ENCODE data around the gene PLEKHA6. TPM values are rescaled to one million over a fixed set of nuclear protein-coding genes. Genes with fewer than 3 reads are reported as not detected.

Gene PLEKHA6
- total and polyA plus RNA-seq, 2 of the 8 experiments (the other 6 are each of a cell fraction or from before 2014, with no cell fraction given): 4.8 to 20.2 TPM

- H4K91ac ChIP-seq (replicated peaks; ENCODE audit: insufficient read length, low read length): no peak overlapping the region
- H3K18ac ChIP-seq (ENCODE audit: extremely low read depth, low read length): peak overlapping the region; percentile 66; the same call in 1 of the 2 replicates
- ChIA-PET POLR2A (ENCODE audit: partially characterized antibody) (interaction anchor here (0.8 to 1.0 kb wide), 3 partner anchors 94 to 154 kb away, joined by 3 to 4 read pairs (median 3); no protein-coding TSS in a partner anchor), CTCF (ENCODE audit: partially characterized antibody) (interaction anchor here (0.8 to 19.1 kb wide), 21 partner anchors 9 to 490 kb away, joined by 3 to 335 read pairs (median 9); partner anchors contain the start of genes GOLT1A and PLEKHA6)
- H3K23me2 ChIP-seq (ENCODE audit: low read depth, low read length): no peaks in the 10 kb centered on the region
- peak overlapping the region; percentile 8 for H2BK120ac ChIP-seq (replicated peaks; ENCODE audit: low read depth, low read length)
- no peak overlapping the region for H4K5ac ChIP-seq (ENCODE audit: insufficient read length, low read depth, low read length)
- H2BK12ac ChIP-seq (ENCODE audit: low read depth, low read length): peak overlapping the region; percentile 75; the same call in 1 of the 2 replicates
- no peaks in the 10 kb centered on the region for H3K79me1 ChIP-seq (ENCODE audit: low read depth, low read length)
- H3K23ac ChIP-seq (ENCODE audit: insufficient read length): no peak overlapping the region
- 87% methylated on average over 10 of the region's 10 CpGs; no CpG with 5 or more reads in 1 of the 2 experiments for WGBS, 2 experiments (ENCODE audit: extremely low coverage in 1 of 2, insufficient coverage in 1 of 2, insufficient read length in 1 of 2, insufficient replicate concordance in 2 of 2, low coverage in 1 of 2, low lambda C conversion rate in 2 of 2, missing lambda C conversion rate in 1 of 2)
- H2BK20ac ChIP-seq (ENCODE audit: low read length): peak overlapping the region; percentile 93; the same call in 1 of the 2 replicates
- peaks cover 15 to 30% (median 21%) of the 10 kb centered on the region in 4 experiments for H3K4me1 ChIP-seq (replicated peaks in 1 of 4; ENCODE audit: control insufficient read depth in 3 of 4, insufficient read depth in 4 of 4, low read length in 3 of 4)
- H3K36me3 ChIP-seq (ENCODE audit: control insufficient read depth in 2 of 4, insufficient read depth in 4 of 4, low read length in 3 of 4): peaks cover 0 to 4% (median 0%) of the 10 kb centered on the region in 4 experiments; a peak in 1 of 8 replicates
- no peak overlapping the region for H3K9ac ChIP-seq (replicated peaks in 1 of 4; ENCODE audit: extremely low read depth in 1 of 4, low read depth in 3 of 4, low read length in 3 of 4)
- no peak overlapping the region for H3K4ac ChIP-seq (replicated peaks; ENCODE audit: insufficient read length, low read depth, low read length)
- H3K56ac ChIP-seq (replicated peaks; ENCODE audit: insufficient read length, low read depth, low read length): no peak overlapping the region
- H3K27ac ChIP-seq (ENCODE audit: low read depth, low read length): no peak overlapping the region
- no peaks in the 10 kb centered on the region for H3K9me3 ChIP-seq (ENCODE audit: insufficient read depth in 2 of 2, low read depth in 1 of 2, low read length in 1 of 2)
- H3K4me2 ChIP-seq (ENCODE audit: insufficient read depth in 1 of 2, low read depth in 2 of 2, low read length in 2 of 2): peak overlapping the region; percentile 10 to 59; a peak in 1 of 4 replicates
- peak overlapping the region; percentile 81; the same call in 1 of the 2 replicates for H2BK5ac ChIP-seq (ENCODE audit: low read depth, low read length)
- FAIRE-seq (no peak), DNase-seq (ENCODE audit: low read depth in 1 of 2, low spot score in 2 of 2) (no peak)
- H3K4me3 ChIP-seq (ENCODE audit: extremely low read depth in 1 of 4, insufficient read depth in 2 of 4, low read depth in 3 of 4, low read length in 4 of 4): peak overlapping the region in 1 of 4 experiments; percentile 36; a peak in 1 of 8 replicates
- H4K20me1 ChIP-seq (replicated peaks in 1 of 2; ENCODE audit: control insufficient read depth in 1 of 2, insufficient read depth in 2 of 2, low read length in 2 of 2): no peaks in the 10 kb centered on the region
- no peak overlapping the region for H3K14ac ChIP-seq (ENCODE audit: insufficient read length)
- H4K8ac ChIP-seq (ENCODE audit: extremely low read depth, insufficient read depth, low read length): no peak overlapping the region; the same call in 1 of the 2 replicates
- no peak overlapping the region for H2AFZ ChIP-seq (ENCODE audit: low read length)
- no peaks in the 10 kb centered on the region for H3K79me2 ChIP-seq (ENCODE audit: control insufficient read depth in 1 of 2, insufficient read depth in 2 of 2, low read length in 2 of 2)
- H2AK5ac ChIP-seq (ENCODE audit: low read depth, low read length): 0 out of 2 replicates have a peak overlapping the region, but pooled peaks have one; percentile 34
- no peak overlapping the region; the same call in 1 of the 2 replicates for H2BK15ac ChIP-seq (ENCODE audit: low read length)
- no peaks in the 10 kb centered on the region for H3K27me3 ChIP-seq (replicated peaks in 1 of 4; ENCODE audit: control insufficient read depth in 3 of 4, extremely low read depth in 1 of 4, insufficient read depth in 3 of 4, low read length in 3 of 4)
- TF ChIP-seq GABPA (IDR thresholded peaks at IDR 0.05; ENCODE audit: borderline replicate concordance, insufficient read depth, low read length) (no peak), BCL11A (IDR thresholded peaks at IDR 0.05; ENCODE audit: low read depth in 2 of 2, low read length in 2 of 2) (no peak), TCF12 (IDR thresholded peaks at IDR 0.05; ENCODE audit: low read depth, low read length) (no peak), KDM5A (IDR thresholded peaks at IDR 0.05; ENCODE audit: low read length) (no peak), POU5F1 (IDR thresholded peaks at IDR 0.05; ENCODE audit: low read depth, low read length) (no peak), YY1 (IDR thresholded peaks at IDR 0.05; ENCODE audit: low read depth, low read length) (no peak), CBX8 (IDR thresholded peaks at IDR 0.05; ENCODE audit: borderline replicate concordance, low read depth, low read length) (no peak), ATF3 (IDR thresholded peaks at IDR 0.05; ENCODE audit: insufficient read depth, low read depth, low read length) (no peak), TAF7 (optimal IDR thresholded peaks at IDR 0.05; ENCODE audit: borderline replicate concordance, low read depth, low read length) (no peak), MAX (IDR thresholded peaks at IDR 0.05) (no peak), RXRA (IDR thresholded peaks at IDR 0.05; ENCODE audit: insufficient read depth, low read depth, low read length) (no peak), NANOG (IDR thresholded peaks at IDR 0.05; ENCODE audit: insufficient read depth, low read depth, low read length, poor library complexity, severe bottlenecking) (no peak)
Measured at GRCh38 chr1:204256531-204256930, 103.2 kb downstream of the PLEKHA6 start.
